Tongue (tissue), 1 donor: ENCODE measurements around the gene LMAN2. TPM values are rescaled to one million over a fixed set of nuclear protein-coding genes. Genes with fewer than 3 reads are reported as not detected.

Source experiments
- total RNA-seq: library from RNA; depleted of rRNA; stranded (reverse); fragments of >200 nt; gene quantifications from one replicate; pipeline ENCODE4 v1.2.3, GENCODE V29; 2014

The LMAN2 gene
- total RNA-seq, 1 donor from 2014 or later: 159 TPM

Other genes starting within 250 kb of the LMAN2 start
- gene NSD1, start 217.9 kb downstream of the LMAN2 start, total RNA-seq: 98.2 TPM
- gene RAB24, start 47.9 kb downstream of the LMAN2 start, total RNA-seq: 25.4 TPM
- gene PRELID1, start 47.9 kb downstream of the LMAN2 start, total RNA-seq: 62.8 TPM
- 32.8 TPM for gene MXD3, start 39.8 kb downstream of the LMAN2 start, total RNA-seq
- gene RGS14, start 6.3 kb upstream of the LMAN2 start, total RNA-seq: 14.8 TPM
- not detected for gene SLC34A1, start 32.8 kb upstream of the LMAN2 start, total RNA-seq
- not detected for gene PFN3, start 49.0 kb upstream of the LMAN2 start, total RNA-seq
- gene F12, start 57.9 kb upstream of the LMAN2 start, total RNA-seq: 0.51 TPM
- gene GRK6, start 75.0 kb upstream of the LMAN2 start, total RNA-seq: 19.9 TPM
- 0.72 TPM for gene PRR7, start 95.1 kb upstream of the LMAN2 start, total RNA-seq
- 58.3 TPM for gene DBN1, start 122.0 kb upstream of the LMAN2 start, total RNA-seq
- gene PDLIM7, start 145.9 kb upstream of the LMAN2 start, total RNA-seq: 83.0 TPM
- 6.7 TPM for gene DOK3, start 158.2 kb upstream of the LMAN2 start, total RNA-seq
- 46.4 TPM for gene DDX41, start 165.3 kb upstream of the LMAN2 start, total RNA-seq
- 28.1 TPM for gene FAM193B, start 202.9 kb upstream of the LMAN2 start, total RNA-seq
- 91.9 TPM for gene TMED9, start 240.5 kb upstream of the LMAN2 start, total RNA-seq
- gene B4GALT7, start 248.5 kb upstream of the LMAN2 start, total RNA-seq: 14.5 TPM